SJCRH30 (cell line): ENCODE data around the gene TUBA1A. TPM values are rescaled to one million over a fixed set of nuclear protein-coding genes. Genes with fewer than 3 reads are reported as not detected.
A peak's percentile ranks its signal among the peaks of the same experiment; 100 is the strongest.
"Not testable (repeated sequence)": the region's sequence is repeated elsewhere in the genome, so short reads cannot be mapped to it uniquely, and the experiment has no call there.

Source experiments
- DNase-seq, 2 experiments: peaks; one replicate each; pipeline ENCODE4 v3.0.0-alpha.2; 2015 to 2020
- H3K27ac ChIP-seq: fragments of 250-450 bp; sonication (Bioruptor Pico); 2 replicates; pipeline ENCODE4 v1.5.1; 2020; ENCODE audit warnings: mild to moderate bottlenecking, moderate library complexity
- H3K27me3 ChIP-seq: fragments of 250-450 bp; sonication (Bioruptor Pico); 2 replicates; pipeline ENCODE4 v1.5.1; 2020; ENCODE audit warnings: mild to moderate bottlenecking, moderate library complexity
- H3K36me3 ChIP-seq: fragments of 250-450 bp; sonication (Bioruptor Pico); 2 replicates; pipeline ENCODE4 v1.5.1; 2020; ENCODE audit warnings: mild to moderate bottlenecking, moderate library complexity
- H3K4me1 ChIP-seq: fragments of 250-450 bp; sonication (Bioruptor Pico); 2 replicates; pipeline ENCODE4 v1.5.1; 2020; ENCODE audit warnings: mild to moderate bottlenecking, moderate library complexity
- H3K4me3 ChIP-seq: fragments of 250-450 bp; sonication (Bioruptor Pico); 2 replicates; pipeline ENCODE4 v1.5.1; 2020; ENCODE audit warnings: mild to moderate bottlenecking, moderate library complexity
- H3K9me3 ChIP-seq: fragments of 250-450 bp; sonication (Bioruptor Pico); replicated peaks from 2 replicates; pipeline ENCODE4 v1.5.1; 2020; ENCODE audit warnings: mild to moderate bottlenecking, moderate library complexity
- total RNA-seq: library from RNA; depleted of rRNA; stranded (reverse); fragments of >200 nt; shearing (Covaris generic); gene quantifications from 2 replicates; pipeline ENCODE4 v1.2.3, GENCODE V29; 2014

TUBA1A gene
- total RNA-seq, 1 experiment from 2014 or later = 481 TPM

DNA sequence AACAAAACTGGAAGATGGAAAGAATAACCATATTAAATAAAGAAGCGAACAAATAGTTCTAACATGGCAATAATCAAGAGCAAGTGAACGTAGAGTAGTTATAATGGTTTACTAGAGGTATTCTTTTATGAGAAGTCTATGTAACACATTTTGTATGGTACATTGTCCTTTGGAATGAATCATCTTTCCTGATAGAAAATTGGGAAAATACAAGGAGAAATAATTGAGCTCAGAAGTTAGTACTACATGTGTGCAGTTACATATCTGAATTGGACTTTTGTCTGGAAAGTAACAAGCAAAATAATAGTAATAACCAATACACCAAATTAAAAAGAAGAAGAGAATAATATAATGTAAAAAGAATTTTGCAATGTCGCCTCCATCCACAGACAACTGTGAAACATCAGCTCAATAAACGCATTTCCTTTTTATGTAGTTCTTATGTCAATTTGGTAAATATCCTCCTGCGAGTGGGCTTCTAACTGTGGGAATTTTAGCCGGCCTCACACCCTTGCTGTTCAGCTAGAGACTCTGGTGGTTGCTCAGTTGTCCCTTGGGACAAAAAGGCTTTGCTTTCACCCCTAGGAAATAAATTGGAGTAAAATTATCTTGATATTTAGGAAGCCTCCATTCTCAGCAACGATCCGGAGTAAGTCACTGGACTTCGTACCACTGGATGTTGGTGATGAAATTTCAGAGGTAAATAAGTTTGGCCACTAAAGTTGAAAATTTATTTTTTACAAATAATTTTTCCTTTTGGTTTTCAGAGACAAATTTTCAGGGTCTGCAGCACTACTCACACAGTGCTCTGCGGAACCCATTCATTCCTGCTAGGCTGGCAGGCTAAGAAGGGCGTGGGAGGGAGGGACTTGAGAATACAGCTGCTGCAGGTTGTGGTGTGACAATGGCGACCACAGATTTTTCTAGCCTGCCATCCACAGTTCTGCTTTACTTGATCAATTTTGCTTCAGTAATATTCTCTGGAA is 1.1 kb upstream of the TUBA1A start:
- H3K4me1 ChIP-seq = peaks cover 23% of the 10 kb centered on the region
- peak overlapping the region; percentile 71 for H3K4me3 ChIP-seq
- H3K27ac ChIP-seq = peak overlapping the region; percentile 48
- peak; percentile 61 to 78 for DNase-seq
- no peaks in the 10 kb centered on the region for H3K9me3 ChIP-seq
- H3K36me3 ChIP-seq = no peaks in the 10 kb centered on the region; the same call in 1 of the 2 replicates
- H3K27me3 ChIP-seq = no peaks in the 10 kb centered on the region

DNA sequence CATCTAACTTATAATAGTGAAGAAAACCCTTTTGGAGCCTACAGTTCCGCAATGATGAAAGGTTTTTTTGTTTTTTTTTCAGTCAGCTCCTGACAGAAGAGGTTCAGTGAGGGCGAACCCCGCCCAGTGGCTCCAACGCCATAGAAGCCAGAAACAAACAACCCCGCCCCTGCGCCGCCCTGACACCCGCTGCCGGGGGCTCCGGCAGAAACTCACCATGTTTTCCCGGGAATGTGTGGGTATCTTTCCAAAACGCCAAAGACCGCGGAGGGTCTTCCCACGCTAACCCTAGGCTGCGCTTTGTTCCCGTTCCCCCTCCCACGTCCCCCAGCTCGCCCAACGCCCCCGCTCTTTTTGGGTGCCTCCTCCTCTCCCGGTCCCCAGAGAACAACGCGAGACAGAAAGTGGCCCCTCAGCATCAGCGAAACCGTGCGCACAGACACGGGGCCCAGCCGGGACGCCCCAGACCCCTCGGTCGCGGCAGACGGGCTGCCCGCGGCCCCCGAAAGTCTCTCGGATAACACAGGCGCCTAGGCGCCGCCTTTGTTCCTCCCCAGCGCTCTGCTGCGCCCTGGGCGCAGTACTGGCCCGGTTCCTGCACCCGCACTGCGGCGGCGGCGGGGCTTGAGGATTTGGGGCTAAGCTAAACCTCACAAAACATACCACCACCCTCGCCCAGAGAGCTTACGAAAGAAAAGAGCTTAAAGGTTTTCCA is 522 bp downstream of the TUBA1A start:
- Histone ChIP-seq H3K4me1 (peaks cover 23% of the 10 kb centered on the region), H3K36me3 (peaks cover 5% of the 10 kb centered on the region), H3K9me3 (no peaks in the 10 kb centered on the region), H3K27ac (peak overlapping the region; percentile 65), H3K27me3 (no peaks in the 10 kb centered on the region), H3K4me3 (peak overlapping the region; percentile 71)
- peak; percentile 78 to 80 for DNase-seq

GRCh38 chr12:49187184-49187583 is 1.7 kb downstream of the TUBA1A start:
- peaks cover 5% of the 10 kb centered on the region for H3K36me3 ChIP-seq
- peak; percentile 69 to 76 for DNase-seq
- peaks cover 23% of the 10 kb centered on the region for H3K4me1 ChIP-seq
- peak overlapping the region; percentile 65 for H3K27ac ChIP-seq
- no peaks in the 10 kb centered on the region for H3K27me3 ChIP-seq
- peak overlapping the region; percentile 71 for H3K4me3 ChIP-seq
- H3K9me3 ChIP-seq = no peaks in the 10 kb centered on the region

GRCh38 chr12:49186307-49186706 is 2.6 kb downstream of the TUBA1A start:
- not testable (repeated sequence) for H3K9me3 ChIP-seq, DNase-seq, H3K36me3 ChIP-seq, H3K27ac ChIP-seq, H3K27me3 ChIP-seq, H3K4me3 ChIP-seq
- H3K4me1 ChIP-seq = peaks cover 22% of the 10 kb centered on the region

DNA sequence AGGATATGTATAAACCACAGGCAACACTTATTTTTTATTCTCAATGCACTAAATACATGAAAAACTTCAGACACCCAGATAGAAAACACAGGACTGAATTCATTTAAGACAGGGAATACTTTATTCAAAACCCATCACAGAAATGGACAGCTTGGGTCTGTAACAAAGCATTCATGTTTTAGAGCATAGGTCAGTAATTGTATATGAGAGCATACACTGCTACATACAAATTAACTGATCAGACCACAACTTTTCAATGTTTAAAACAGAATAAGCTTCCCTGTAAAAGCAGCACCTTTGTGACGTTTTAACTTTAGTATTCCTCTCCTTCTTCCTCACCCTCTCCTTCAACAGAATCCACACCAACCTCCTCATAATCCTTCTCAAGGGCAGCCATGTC is 4.2 kb downstream of the TUBA1A start:
- H3K4me1 ChIP-seq, H3K27ac ChIP-seq, H3K4me3 ChIP-seq, DNase-seq, H3K9me3 ChIP-seq, H3K36me3 ChIP-seq, H3K27me3 ChIP-seq: not testable (repeated sequence)

- H3K27me3 ChIP-seq, H3K4me3 ChIP-seq, H3K36me3 ChIP-seq, H3K27ac ChIP-seq, DNase-seq, H3K9me3 ChIP-seq, H3K4me1 ChIP-seq: not testable (repeated sequence)
These were observed 5.5 kb downstream of the TUBA1A start for GRCh38 chr12:49183214-49183950.

DNA sequence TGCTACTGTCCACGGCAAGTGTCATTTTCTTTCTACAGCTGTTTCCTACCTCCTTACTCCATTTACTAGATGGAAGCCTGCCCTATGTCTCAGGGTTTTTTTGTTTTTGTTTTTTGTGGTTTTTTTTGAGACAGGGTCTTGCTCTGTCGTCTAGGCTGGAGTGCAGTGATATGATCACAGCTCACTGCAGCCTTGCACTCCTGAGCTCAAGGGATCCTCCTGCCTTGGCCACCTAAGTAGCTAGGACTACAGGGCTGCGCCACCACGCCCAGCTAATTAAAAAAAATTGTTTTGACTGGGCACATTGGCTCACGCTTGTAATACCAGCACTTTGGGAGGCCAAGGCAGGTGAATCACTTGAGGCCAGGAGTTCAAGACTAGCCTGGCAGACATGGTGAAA is 14.7 kb downstream of the TUBA1A start:
- Histone ChIP-seq H3K9me3 (no peaks in the 10 kb centered on the region), H3K36me3 (no peaks in the 10 kb centered on the region), H3K4me3 (no peak overlapping the region), H3K27me3 (0 out of 2 replicates have a peak, but pooled peaks cover 3% of the 10 kb centered on the region), H3K27ac (no peak overlapping the region), H3K4me1 (no peaks in the 10 kb centered on the region)
- no peak for DNase-seq

DNA sequence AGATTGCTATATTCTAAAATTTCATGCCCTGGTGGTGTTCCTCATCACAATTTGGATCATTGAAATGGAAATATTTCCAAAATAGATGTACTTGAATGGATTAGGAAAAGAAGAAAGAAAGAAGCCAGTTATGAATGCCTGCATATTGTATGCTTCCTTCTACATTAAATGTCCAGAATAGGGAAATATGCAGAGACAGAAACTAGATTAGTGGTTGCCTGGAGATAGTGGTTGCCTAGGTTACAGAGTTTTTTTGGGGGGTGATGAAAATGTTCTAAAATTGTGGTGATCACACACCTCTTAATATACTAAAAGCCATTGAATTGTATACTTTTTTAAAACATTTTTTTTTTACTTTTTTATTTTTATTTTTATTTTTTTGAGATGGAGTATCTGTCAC is 18.0 kb downstream of the TUBA1A start:
- Histone ChIP-seq H3K4me3 (no peak overlapping the region), H3K36me3 (no peaks in the 10 kb centered on the region), H3K27me3 (0 out of 2 replicates have a peak, but pooled peaks cover 3% of the 10 kb centered on the region), H3K27ac (no peak overlapping the region), H3K4me1 (no peaks in the 10 kb centered on the region), H3K9me3 (no peaks in the 10 kb centered on the region)
- DNase-seq = no peak

DNA sequence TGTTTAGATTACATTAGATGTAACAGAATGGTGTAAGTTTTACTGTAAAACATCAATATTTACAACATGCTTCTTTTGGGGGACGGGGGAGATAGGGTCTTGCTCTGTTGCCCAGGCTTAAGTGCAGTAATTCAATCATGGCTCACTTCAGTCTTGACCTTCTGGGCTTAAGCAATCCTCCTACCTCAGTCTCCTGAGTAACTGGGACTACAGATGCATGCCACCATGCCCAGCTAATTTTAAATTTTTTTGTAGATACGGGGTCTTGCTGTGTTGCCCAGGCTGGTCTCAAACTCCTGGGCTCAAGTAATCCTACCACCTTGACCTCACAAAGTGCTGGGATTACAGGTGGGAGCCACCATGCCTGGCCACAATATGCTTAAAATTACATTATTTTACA is 23.8 kb downstream of the TUBA1A start:
- Histone ChIP-seq H3K4me1 (peaks cover 9% of the 10 kb centered on the region), H3K27me3 (no peaks in the 10 kb centered on the region), H3K27ac (no peak overlapping the region), H3K4me3 (no peak overlapping the region), H3K36me3 (no peaks in the 10 kb centered on the region), H3K9me3 (no peaks in the 10 kb centered on the region)
- DNase-seq = no peak

GRCh38 chr12:49161901-49162300 is 27.0 kb downstream of the TUBA1A start:
- H3K4me1 ChIP-seq, H3K9me3 ChIP-seq, H3K27me3 ChIP-seq, H3K27ac ChIP-seq, H3K36me3 ChIP-seq, H3K4me3 ChIP-seq: not testable (repeated sequence)
- peak; percentile 37 to 69 for DNase-seq

DNA sequence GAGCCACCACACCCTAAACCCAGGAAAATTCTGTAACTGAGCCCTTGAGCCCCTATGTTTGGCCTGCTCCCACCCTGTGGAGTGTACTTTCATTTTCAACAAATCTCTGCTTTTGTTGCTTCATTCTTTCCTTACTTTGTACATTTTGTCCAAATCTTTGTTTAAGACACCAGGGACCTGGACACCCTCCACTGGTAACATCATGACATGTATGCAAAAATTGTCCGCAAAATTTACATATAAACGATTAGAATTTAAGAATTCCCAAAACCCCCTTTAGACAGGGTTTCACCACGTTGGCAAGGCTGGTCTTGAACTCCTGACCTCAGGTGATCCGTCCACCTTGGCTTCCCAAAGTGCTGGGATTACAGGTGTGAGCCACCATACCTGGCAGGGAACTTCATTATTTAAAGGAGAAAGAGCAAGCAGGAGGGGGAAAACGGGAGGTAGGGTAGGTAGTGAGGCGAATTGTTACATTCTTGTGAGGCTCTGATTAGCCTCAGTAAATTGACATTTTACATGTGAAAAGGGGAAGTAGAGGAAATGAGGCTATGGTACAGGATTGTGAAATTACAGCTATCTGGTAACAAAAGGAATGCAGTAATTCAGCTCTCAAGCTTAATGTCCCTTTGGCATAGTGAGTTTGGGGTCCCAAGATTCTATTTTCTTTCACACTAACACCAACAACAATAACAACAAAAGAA is 27.6 kb downstream of the TUBA1A start:
- Histone ChIP-seq H3K4me1 (peaks cover 9% of the 10 kb centered on the region), H3K9me3 (no peaks in the 10 kb centered on the region), H3K27ac (no peak overlapping the region), H3K27me3 (no peaks in the 10 kb centered on the region), H3K4me3 (no peak overlapping the region), H3K36me3 (no peaks in the 10 kb centered on the region)
- DNase-seq = no peak

DNA sequence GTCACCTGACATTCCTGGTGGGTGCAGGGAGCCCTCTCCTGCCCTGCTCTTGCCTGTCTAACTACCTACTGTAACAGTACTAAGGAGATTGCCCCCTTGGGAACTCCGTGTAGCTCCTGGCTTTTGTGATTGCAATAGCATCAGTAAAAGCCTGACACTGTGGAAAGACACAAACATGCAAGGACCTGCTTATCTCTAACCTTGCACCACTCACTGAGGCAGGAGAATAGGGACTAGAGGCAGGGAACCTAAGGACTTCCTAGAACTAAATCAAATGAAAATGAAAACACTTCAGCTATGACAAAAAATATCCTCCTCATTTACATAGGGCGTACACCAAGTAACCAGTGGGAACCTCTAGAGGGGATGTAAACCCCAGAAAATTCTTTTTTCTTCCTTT is 28.5 kb downstream of the TUBA1A start:
- no peak overlapping the region for H3K4me3 ChIP-seq
- no peak overlapping the region for H3K27ac ChIP-seq
- H3K9me3 ChIP-seq = no peaks in the 10 kb centered on the region
- DNase-seq = no peak
- peaks cover 9% of the 10 kb centered on the region for H3K4me1 ChIP-seq
- H3K36me3 ChIP-seq = no peaks in the 10 kb centered on the region
- H3K27me3 ChIP-seq = no peaks in the 10 kb centered on the region

- Histone ChIP-seq H3K9me3 (no peaks in the 10 kb centered on the region), H3K4me1 (no peaks in the 10 kb centered on the region), H3K4me3 (no peak overlapping the region), H3K27ac (no peak overlapping the region), H3K27me3 (no peaks in the 10 kb centered on the region), H3K36me3 (no peaks in the 10 kb centered on the region)
- DNase-seq = no peak
These were observed 34.7 kb downstream of the TUBA1A start for GRCh38 chr12:49154221-49154620.

DNA sequence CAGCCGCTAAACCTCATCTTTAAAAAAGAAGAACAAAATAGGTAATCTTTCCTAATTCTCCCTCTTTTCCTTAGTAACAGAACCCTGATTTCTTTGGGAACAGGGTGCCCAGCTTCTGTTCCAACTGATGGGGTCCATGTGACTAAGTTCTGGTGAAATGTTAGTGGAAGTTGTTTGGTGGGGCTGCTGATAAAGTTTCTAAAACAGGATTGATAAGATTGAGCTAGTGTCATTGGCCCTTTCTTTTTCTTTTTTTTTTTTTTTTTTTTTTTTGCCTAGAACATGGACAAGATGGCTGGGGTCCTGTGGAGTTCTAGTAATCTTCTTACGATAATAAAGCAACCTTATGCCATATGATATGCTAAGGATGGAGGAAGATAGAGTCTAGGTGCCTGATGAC is 41.5 kb downstream of the TUBA1A start:
- Histone ChIP-seq H3K4me3 (no peak overlapping the region), H3K36me3 (no peaks in the 10 kb centered on the region), H3K4me1 (no peaks in the 10 kb centered on the region), H3K27me3 (no peaks in the 10 kb centered on the region), H3K27ac (no peak overlapping the region), H3K9me3 (no peaks in the 10 kb centered on the region)
- DNase-seq = no peak
